Astrocyte of the spinal cord (primary cell): ENCODE measurements around the gene MAP7D2.

Experiments
- DNase-seq: peaks from one replicate; pipeline ENCODE4 v3.0.0; 2011; ENCODE audit warnings: low read depth, low spot score
- H3K4me3 ChIP-seq: 2 replicates; pipeline ENCODE4 v1.5.1; 2011; ENCODE audit warnings: low read depth, mild to moderate bottlenecking, low read length, moderate library complexity
- in situ Hi-C: cut with HindIII; loops from 2 replicates; pipeline ENCODE4 v1.10.0; 2017; ENCODE audit warnings: low sequenced_read_pairs
- TF ChIP-seq, protein P1 (sequence below): IDR thresholded peaks from 2 replicates; pipeline ENCODE4 v1.5.1; 2012; ENCODE audit warnings: low read depth, mild to moderate bottlenecking, low read length, inconsistent platforms

Gene MAP7D2

DNA sequence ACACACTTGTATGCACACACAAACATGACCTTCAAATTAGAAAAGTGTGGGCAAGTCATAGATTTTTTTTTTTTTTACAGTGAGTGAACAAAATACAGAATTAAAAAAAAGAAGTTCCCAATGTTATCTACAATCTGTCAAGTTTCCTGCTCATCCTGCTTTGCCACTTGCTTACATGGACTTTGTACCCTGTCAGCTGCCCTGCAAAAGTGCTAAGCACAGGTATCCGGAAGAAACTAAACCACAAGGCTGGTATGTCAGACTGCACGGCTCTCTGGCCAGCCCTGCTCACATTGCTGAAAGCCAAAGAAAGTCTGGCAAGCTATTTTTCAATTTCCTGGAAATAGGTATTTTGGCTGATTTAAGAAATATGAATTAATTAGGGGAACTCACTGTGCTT, 87.0 kb downstream of the MAP7D2 start:
- in situ Hi-C loops = no loop called here
- TF ChIP-seq, protein P1, sequence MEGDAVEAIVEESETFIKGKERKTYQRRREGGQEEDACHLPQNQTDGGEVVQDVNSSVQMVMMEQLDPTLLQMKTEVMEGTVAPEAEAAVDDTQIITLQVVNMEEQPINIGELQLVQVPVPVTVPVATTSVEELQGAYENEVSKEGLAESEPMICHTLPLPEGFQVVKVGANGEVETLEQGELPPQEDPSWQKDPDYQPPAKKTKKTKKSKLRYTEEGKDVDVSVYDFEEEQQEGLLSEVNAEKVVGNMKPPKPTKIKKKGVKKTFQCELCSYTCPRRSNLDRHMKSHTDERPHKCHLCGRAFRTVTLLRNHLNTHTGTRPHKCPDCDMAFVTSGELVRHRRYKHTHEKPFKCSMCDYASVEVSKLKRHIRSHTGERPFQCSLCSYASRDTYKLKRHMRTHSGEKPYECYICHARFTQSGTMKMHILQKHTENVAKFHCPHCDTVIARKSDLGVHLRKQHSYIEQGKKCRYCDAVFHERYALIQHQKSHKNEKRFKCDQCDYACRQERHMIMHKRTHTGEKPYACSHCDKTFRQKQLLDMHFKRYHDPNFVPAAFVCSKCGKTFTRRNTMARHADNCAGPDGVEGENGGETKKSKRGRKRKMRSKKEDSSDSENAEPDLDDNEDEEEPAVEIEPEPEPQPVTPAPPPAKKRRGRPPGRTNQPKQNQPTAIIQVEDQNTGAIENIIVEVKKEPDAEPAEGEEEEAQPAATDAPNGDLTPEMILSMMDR = no peak
- no peak overlapping the region for H3K4me3 ChIP-seq
- DNase-seq = no peak

GRCh38 chrX:20028588-20028987, 88.1 kb downstream of the MAP7D2 start:
- in situ Hi-C loops = no loop called here
- TF ChIP-seq, protein P1 = no peak
- no peak overlapping the region for H3K4me3 ChIP-seq
- no peak for DNase-seq

- peak; percentile 41 for DNase-seq
- in situ Hi-C loops = no loop called here
Observed at GRCh38 chrX:20026278-20026677, 90.4 kb downstream of the MAP7D2 start.

DNA sequence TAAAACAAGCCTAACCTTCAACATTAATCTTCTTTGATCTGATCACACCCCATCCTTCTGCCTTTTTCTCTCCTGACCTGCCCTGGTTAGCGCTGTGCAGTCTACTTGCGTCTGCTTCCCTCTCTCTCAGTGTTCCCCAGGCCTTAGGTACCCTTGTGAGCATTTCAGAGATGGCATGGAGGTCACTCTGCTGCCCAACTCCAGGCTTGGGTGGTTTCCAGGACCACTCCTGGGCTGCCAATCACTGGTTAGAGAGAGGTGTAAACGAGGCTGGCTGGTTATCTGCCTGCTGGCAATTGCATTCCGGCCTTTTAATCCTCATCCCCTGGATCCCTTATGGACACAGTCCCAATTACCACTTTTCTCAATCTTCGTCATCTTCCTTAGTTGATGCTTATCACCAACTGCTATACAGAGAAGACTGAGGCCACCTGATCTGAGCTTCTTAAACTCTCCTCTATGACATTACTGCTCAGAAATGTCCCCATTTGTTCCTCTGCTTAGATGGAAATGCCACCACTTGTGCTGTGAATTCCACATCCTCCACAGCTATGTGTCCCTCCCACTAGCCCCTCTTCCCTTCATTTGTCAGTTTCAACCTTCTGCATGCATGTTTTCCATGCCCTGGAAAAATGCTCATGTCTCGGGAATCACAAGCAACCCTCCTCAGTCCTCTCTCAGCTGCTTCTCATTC, 96.9 kb downstream of the MAP7D2 start:
- in situ Hi-C loops = no loop called here
- no peak overlapping the region for H3K4me3 ChIP-seq

More at GRCh38 chrX:20026278-20026677, 90.4 kb downstream of the MAP7D2 start:
- H3K4me3 ChIP-seq = no peak overlapping the region
- TF ChIP-seq, protein P1 = no peak

GRCh38 chrX:20016616-20016945, 100.1 kb downstream of the MAP7D2 start:
- in situ Hi-C loops = no loop called here
- no peak for DNase-seq
- H3K4me3 ChIP-seq = no peak overlapping the region
- TF ChIP-seq, protein P1 = no peak

More for the DNA sequence above, 96.9 kb downstream of the MAP7D2 start:
- no peak for DNase-seq
- TF ChIP-seq, protein P1 = no peak

DNA sequence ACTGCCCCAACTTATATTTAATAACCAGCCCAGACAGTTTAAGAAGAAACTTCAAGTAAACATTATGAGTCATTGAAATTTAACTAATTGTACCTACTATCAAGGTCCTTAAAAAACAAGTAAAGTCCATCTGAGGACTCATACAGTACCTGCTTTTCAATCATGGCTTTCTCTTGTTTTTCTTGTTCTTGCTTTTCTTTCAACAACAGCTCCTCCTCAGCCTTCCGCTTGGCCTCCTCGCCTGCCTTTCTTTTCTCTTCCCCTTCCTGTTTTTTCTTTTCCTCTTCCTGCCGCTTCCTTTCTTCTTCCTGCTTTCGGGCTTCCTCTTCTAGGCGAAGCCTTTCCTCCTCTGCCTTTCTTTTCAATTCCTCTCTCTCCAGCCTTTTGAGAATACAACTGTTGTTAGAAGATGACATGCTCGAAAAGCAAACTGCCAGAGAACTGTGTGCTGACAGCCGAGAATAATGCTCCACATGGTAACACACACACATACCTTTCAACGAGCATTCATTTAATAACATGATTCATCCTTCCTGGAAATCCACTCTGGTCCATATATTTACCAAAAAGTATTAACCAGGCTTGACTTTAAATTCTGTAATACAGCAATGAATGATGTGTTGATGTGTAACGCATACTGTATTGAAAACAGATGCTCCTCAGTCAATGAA, 100.6 kb downstream of the MAP7D2 start:
- no peak overlapping the region for H3K4me3 ChIP-seq
- no peak for DNase-seq
- in situ Hi-C loops = no loop called here
- TF ChIP-seq, protein P1 = no peak
